OCI-LY3 (cell line): ENCODE data around the gene TRAT1.

Experiments used
- CTCF ChIP-seq: fragments of 200-600, 300-600 bp; sonication (generic); IDR thresholded peaks from 2 replicates; pipeline ENCODE4 v1.5.1; 2014; ENCODE audit warnings: antibody characterized with exemption, low read length, low read depth
- EZH2phosphoT487 ChIP-seq: fragments of 200-600 bp; shearing (Covaris generic); IDR thresholded peaks from 2 replicates; pipeline ENCODE4 v1.6.1; 2018; ENCODE audit warnings: antibody characterized with exemption, mixed run types, low read depth

DNA sequence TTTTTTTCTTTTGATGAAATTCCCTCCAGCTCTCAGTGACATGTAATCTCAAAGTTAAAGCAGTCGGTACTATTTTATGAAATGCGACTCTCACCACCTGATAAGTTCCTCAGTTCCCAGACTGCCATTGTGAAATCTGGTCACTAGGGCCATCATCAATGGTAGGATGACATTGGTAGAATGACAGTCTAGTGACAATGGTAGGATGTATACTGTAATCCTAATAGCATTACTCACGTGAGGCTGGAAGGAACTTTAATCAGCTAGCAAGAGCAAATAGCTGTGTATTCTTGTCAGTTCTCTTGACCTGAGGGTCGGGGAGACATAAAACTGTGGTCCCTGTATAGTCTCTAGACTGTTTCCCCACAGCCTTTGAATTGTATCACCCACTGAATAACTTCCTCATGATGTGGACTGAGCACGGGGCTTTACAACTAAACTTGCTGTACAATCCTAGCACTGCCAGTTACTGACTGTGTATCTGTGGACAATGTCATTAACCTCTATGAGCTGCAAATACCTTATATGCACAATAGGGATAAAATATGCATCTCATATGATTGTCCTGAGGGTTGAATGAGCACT lies 23.2 kb downstream of the TRAT1 start:
- TF ChIP-seq CTCF (no peak), EZH2phosphoT487 (no peak)
